ENCODE measurements around the gene OXLD1.

DNA sequence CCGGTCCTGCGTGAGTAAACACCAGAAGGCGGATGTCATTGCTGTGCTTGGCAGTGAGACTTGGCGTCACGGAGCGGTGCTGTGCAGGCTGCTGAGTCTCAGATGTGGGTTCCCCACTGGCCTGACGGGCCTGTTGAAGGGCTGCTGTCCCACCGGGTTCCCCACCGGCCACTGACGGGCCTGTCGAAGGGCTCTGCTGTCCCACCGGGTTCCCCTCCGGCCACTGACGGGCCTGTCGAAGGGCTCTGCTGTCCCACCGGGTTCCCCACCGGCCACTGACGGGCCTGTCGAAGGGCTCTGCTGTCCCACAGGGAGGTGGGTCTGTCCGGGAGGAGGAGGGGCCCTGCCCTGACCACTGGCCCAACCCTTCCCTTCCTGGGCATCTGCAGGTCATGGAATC is 20.2 kb upstream of the OXLD1 start:
- TF ChIP-seq, protein P1, sequence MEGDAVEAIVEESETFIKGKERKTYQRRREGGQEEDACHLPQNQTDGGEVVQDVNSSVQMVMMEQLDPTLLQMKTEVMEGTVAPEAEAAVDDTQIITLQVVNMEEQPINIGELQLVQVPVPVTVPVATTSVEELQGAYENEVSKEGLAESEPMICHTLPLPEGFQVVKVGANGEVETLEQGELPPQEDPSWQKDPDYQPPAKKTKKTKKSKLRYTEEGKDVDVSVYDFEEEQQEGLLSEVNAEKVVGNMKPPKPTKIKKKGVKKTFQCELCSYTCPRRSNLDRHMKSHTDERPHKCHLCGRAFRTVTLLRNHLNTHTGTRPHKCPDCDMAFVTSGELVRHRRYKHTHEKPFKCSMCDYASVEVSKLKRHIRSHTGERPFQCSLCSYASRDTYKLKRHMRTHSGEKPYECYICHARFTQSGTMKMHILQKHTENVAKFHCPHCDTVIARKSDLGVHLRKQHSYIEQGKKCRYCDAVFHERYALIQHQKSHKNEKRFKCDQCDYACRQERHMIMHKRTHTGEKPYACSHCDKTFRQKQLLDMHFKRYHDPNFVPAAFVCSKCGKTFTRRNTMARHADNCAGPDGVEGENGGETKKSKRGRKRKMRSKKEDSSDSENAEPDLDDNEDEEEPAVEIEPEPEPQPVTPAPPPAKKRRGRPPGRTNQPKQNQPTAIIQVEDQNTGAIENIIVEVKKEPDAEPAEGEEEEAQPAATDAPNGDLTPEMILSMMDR (IDR thresholded peaks at IDR 0.05) = no peak
- no peak for TF ChIP-seq ZFX (IDR thresholded peaks at IDR 0.05; ENCODE audit: borderline replicate concordance)

All from 22Rv1 (cell line).